Fibroblast of lung (primary cell): ENCODE results near the gene SLC24A4.

ENCODE experiments used
- CTCF ChIP-seq, 2 donors: IDR thresholded peaks in 1 of 2; conservative IDR thresholded peaks in 1 of 2; 1 replicate in 1 of 2; 2 replicates in 1 of 2; pipeline ENCODE4 v1.5.1; 2011 to 2012; ENCODE audit warnings: low read length in 2 of 2, control low read depth in 1 of 2, inconsistent platforms in 1 of 2, low read depth in 1 of 2, mild to moderate bottlenecking in 1 of 2
- EZH2 ChIP-seq: IDR thresholded peaks from 2 replicates; pipeline ENCODE4 v1.5.1; 2012; ENCODE audit warnings: low read length, control low read depth, mild to moderate bottlenecking; ENCODE audit errors: missing control alignments

GRCh38 chr14:92392711-92393110 lies 69.7 kb downstream of the SLC24A4 start:
- TF ChIP-seq CTCF (conservative IDR thresholded peaks at IDR 0.05 in 1 of 2, IDR thresholded peaks at IDR 0.05 in 1 of 2; ENCODE audit: low read depth in 1 of 2, low read length in 2 of 2): no peak
- no peak for TF ChIP-seq EZH2
